Activated B cell treated with CpG ODN at 0.5 μM for 24 hours (primary cell): ENCODE data around the gene STRADA. TPM values are rescaled to one million over a fixed set of nuclear protein-coding genes. Genes with fewer than 3 reads are reported as not detected.

Experiments
- ATAC-seq: fragments of 200-7000 bp; cut with Tn5 transposase; one replicate; pipeline ENCODE4 v1.10.0; 2021; ENCODE audit warnings: low read depth, mild to moderate bottlenecking, moderate library complexity
- CTCF ChIA-PET: fragments of 350-600 bp; sonication (Branson Sonifier 250); formaldehyde crosslinking; loops from one replicate; lab custom pipeline; 2021; ENCODE audit warnings: antibody characterized with exemption; lab: Charles Lee
- POLR2A ChIA-PET: fragments of 350-600 bp; sonication (Branson Sonifier 250); formaldehyde crosslinking; loops from one replicate; lab custom pipeline; 2021; ENCODE audit warnings: antibody characterized with exemption; lab: Charles Lee
- DNase-seq: peaks from one replicate; pipeline ENCODE4 v3.0.0; 2022
- H3K27ac Mint-ChIP-seq: one replicate; pipeline ENCODE4 v1.8.0; 2020; ENCODE audit warnings: mixed read lengths
- H3K27me3 Mint-ChIP-seq: one replicate; pipeline ENCODE4 v1.8.0; 2021; ENCODE audit warnings: mixed read lengths
- H3K36me3 Mint-ChIP-seq: one replicate; pipeline ENCODE4 v1.8.0; 2021; ENCODE audit warnings: low read depth, mixed read lengths
- H3K4me1 Mint-ChIP-seq: one replicate; pipeline ENCODE4 v1.8.0; 2021; ENCODE audit warnings: mixed read lengths
- H3K4me3 Mint-ChIP-seq: one replicate; pipeline ENCODE4 v1.8.0; 2020; ENCODE audit warnings: mild to moderate bottlenecking, mixed read lengths
- H3K9me3 Mint-ChIP-seq: one replicate; pipeline ENCODE4 v1.8.0; 2020; ENCODE audit warnings: mixed read lengths
- intact Hi-C: fragments of 100-400 bp; cut with micrococcal nuclease; formaldehyde crosslinking; loops from one replicate; pipeline ENCODE4 v1.15.1; 2024
- total RNA-seq: library from RNA; stranded (reverse); gene quantifications from 2 replicates; pipeline ENCODE4 v1.2.3, GENCODE V29; 2022
- TF ChIP-seq, protein P1 (sequence below): fragments of 200-600 bp; IDR thresholded peaks from one replicate; pipeline ENCODE4 v1.8.0; 2022; ENCODE audit warnings: antibody characterized with exemption, mild to moderate bottlenecking

Gene STRADA
- total RNA-seq, 1 donor from 2014 or later = 80.2 TPM

DNA sequence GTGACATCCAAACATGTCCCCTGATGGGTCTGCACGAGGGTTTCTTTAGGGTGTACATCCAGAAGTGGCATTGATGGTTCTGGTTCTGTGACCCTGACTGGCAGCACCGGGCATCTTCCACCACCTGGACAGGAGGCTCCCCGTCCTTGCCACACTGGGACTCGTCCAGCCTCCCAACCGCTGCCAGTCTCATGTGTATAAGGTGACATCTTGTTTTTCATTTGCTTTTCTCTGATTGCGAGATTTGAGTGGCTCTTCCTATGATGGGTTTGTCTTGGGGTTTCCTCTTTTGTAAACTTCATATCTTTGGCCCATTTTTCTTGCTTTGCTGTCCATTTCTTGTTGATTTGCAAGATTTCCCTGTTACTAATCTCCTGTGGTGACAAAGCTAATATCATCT, 32.5 kb downstream of the STRADA start:
- H3K4me1 Mint-ChIP-seq = peaks cover 41% of the 10 kb centered on the region
- ATAC-seq (no peak), DNase-seq (no peak)
- H3K36me3 Mint-ChIP-seq = peaks cover 63% of the 10 kb centered on the region
- H3K9me3 Mint-ChIP-seq = no peaks in the 10 kb centered on the region
- H3K27me3 Mint-ChIP-seq = no peaks in the 10 kb centered on the region
- POLR2A ChIA-PET = interaction anchor here (2.2 to 7.3 kb wide), 3 partner anchors 8 to 65 kb away, joined by 9 to 106 read pairs (median 37); partner anchors contain the start of genes CCDC47, DDX42 and LIMD2
- TF ChIP-seq, protein P1, sequence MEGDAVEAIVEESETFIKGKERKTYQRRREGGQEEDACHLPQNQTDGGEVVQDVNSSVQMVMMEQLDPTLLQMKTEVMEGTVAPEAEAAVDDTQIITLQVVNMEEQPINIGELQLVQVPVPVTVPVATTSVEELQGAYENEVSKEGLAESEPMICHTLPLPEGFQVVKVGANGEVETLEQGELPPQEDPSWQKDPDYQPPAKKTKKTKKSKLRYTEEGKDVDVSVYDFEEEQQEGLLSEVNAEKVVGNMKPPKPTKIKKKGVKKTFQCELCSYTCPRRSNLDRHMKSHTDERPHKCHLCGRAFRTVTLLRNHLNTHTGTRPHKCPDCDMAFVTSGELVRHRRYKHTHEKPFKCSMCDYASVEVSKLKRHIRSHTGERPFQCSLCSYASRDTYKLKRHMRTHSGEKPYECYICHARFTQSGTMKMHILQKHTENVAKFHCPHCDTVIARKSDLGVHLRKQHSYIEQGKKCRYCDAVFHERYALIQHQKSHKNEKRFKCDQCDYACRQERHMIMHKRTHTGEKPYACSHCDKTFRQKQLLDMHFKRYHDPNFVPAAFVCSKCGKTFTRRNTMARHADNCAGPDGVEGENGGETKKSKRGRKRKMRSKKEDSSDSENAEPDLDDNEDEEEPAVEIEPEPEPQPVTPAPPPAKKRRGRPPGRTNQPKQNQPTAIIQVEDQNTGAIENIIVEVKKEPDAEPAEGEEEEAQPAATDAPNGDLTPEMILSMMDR = no peak
- intact Hi-C loops = no loop called here
- H3K27ac Mint-ChIP-seq = peak overlapping the region; percentile 25
- no peak overlapping the region for H3K4me3 Mint-ChIP-seq
- CTCF ChIA-PET = interaction anchor here (0.7 to 3.2 kb wide), 7 partner anchors 11 to 283 kb away, joined by 3 to 42 read pairs (median 6); partner anchors contain the start of genes LIMD2 and MAP3K3

- CTCF ChIA-PET = interaction anchor here (1.2 kb wide), 1 partner anchor 9 kb away, joined by 4 read pairs; no protein-coding TSS in a partner anchor
- intact Hi-C loops = no loop called here
- POLR2A ChIA-PET = interaction anchor here (1.4 to 7.3 kb wide), 4 partner anchors 11 to 67 kb away, joined by 4 to 106 read pairs (median 6); partner anchors contain the start of genes CCDC47, DDX42 and STRADA
- no peak for DNase-seq
- Mint-ChIP-seq H3K4me3 (no peak overlapping the region), H3K36me3 (peaks cover 70% of the 10 kb centered on the region), H3K27ac (peak overlapping the region; percentile 71), H3K4me1 (peaks cover 60% of the 10 kb centered on the region), H3K9me3 (no peaks in the 10 kb centered on the region), H3K27me3 (no peaks in the 10 kb centered on the region)
- no peak for ATAC-seq
- TF ChIP-seq, protein P1 = no peak
Observed at GRCh38 chr17:63707151-63707550, 34.4 kb downstream of the STRADA start.

DNA sequence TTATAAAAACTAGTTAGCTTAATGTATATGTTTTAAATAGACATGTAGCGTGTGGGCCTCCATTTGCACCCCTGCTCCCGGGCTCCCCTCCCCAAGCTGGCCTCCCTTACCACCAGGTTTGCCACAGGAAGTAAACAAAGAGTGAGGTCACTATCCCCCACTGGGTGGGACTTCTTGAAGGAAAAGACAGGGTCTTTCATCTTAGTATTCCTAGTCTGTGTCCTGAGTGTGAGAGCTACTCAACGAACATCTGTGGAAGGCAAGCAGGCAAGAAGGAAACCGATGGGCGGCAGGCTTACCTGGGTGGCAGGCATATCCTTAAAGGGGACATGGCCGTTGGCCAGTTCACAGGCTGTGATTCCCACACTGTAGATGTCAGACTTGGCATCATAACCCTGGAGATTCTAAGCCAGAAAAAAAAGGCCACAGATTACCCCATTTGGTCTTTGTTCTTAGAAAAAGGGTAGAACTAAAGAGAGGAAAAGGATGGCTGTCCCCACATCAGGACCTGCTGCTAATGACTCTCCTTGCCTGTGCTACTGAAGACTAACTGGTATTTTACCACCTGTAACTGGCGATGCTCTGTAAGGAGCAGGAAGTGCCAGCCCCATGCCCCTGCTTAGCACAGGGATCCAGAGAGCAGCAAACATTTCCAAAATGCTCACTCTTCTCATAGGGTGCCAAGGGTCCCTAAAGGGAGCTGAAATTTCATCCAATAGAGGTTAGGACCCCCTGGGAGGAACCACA, 35.1 kb downstream of the STRADA start:
- Mint-ChIP-seq H3K9me3 (no peaks in the 10 kb centered on the region), H3K27me3 (no peaks in the 10 kb centered on the region), H3K36me3 (peaks cover 64% of the 10 kb centered on the region), H3K4me3 (no peak overlapping the region), H3K27ac (peak overlapping the region; percentile 71), H3K4me1 (peaks cover 67% of the 10 kb centered on the region)
- ATAC-seq (no peak), DNase-seq (no peak)
- ChIA-PET POLR2A (interaction anchor here (0.6 to 7.3 kb wide), 6 partner anchors 10 to 157 kb away, joined by 3 to 106 read pairs (median 4); partner anchors contain the start of genes CCDC47 and DDX42), CTCF (interaction anchor here (0.9 to 1.2 kb wide), 2 partner anchors 8 to 281 kb away, joined by 3 to 4 read pairs; no protein-coding TSS in a partner anchor)
- TF ChIP-seq, protein P1 = no peak
- intact Hi-C loops = no loop called here

- Mint-ChIP-seq H3K4me1 (peaks cover 73% of the 10 kb centered on the region), H3K27ac (peak overlapping the region; percentile 82), H3K36me3 (peaks cover 61% of the 10 kb centered on the region), H3K4me3 (no peak overlapping the region), H3K27me3 (no peaks in the 10 kb centered on the region), H3K9me3 (no peaks in the 10 kb centered on the region)
- ChIA-PET CTCF (interaction anchor here (1.3 kb wide), 1 partner anchor 30 kb away, joined by 3 read pairs; no protein-coding TSS in a partner anchor), POLR2A (interaction anchor here (0.6 to 11.3 kb wide), 6 partner anchors 9 to 156 kb away, joined by 3 to 295 read pairs (median 4); partner anchors contain the start of genes CCDC47 and STRADA)
- DNase-seq (no peak), ATAC-seq (no peak)
- intact Hi-C loops = no loop called here
- TF ChIP-seq, protein P1 = no peak
Observed at GRCh38 chr17:63705657-63706056, 35.9 kb downstream of the STRADA start.

GRCh38 chr17:63704836-63705235, 36.8 kb downstream of the STRADA start:
- ATAC-seq (no peak), DNase-seq (no peak)
- POLR2A ChIA-PET = interaction anchor here (7.3 to 11.3 kb wide), 2 partner anchors 9 to 37 kb away, joined by 106 to 295 read pairs; partner anchors contain the start of gene STRADA
- H3K27ac Mint-ChIP-seq = peak overlapping the region; percentile 61
- peaks cover 67% of the 10 kb centered on the region for H3K4me1 Mint-ChIP-seq
- no peaks in the 10 kb centered on the region for H3K9me3 Mint-ChIP-seq
- CTCF ChIA-PET = interaction anchor here (1.3 kb wide), 1 partner anchor 31 kb away, joined by 3 read pairs; no protein-coding TSS in a partner anchor
- TF ChIP-seq, protein P1 = no peak
- intact Hi-C loops = no loop called here
- H3K4me3 Mint-ChIP-seq = no peak overlapping the region
- peaks cover 52% of the 10 kb centered on the region for H3K36me3 Mint-ChIP-seq
- no peaks in the 10 kb centered on the region for H3K27me3 Mint-ChIP-seq
